Measurements from ENCODE around the gene CASKIN2. TPM values are rescaled to one million over a fixed set of nuclear protein-coding genes. Genes with fewer than 3 reads are reported as not detected.

Gene CASKIN2
- polyA plus RNA-seq, 3 donors: 6.6 to 42.1 (median 39.6) TPM

GRCh38 chr17:75511610-75512575 is 3.4 kb downstream of the CASKIN2 start:
- H3K27ac ChIP-seq (ENCODE audit: low read depth, low read length): no peak overlapping the region
- WGBS, 3 donors: 29 to 67% (median 48%) methylated on average over 13 of the region's 13 CpGs

GRCh38 chr17:75511270-75511609 is 4.1 kb downstream of the CASKIN2 start:
- WGBS, 3 donors: 77 to 90% (median 80%) methylated on average over 4 of the region's 4 CpGs
- no peak overlapping the region for H3K27ac ChIP-seq (ENCODE audit: low read depth, low read length)

GRCh38 chr17:75509528-75510258 is 5.6 kb downstream of the CASKIN2 start:
- no peak overlapping the region for H3K27ac ChIP-seq (ENCODE audit: low read depth, low read length)
- 72 to 90% (median 76%) methylated on average over 19 of the region's 19 CpGs for WGBS, 3 donors

- no peak overlapping the region for H3K27ac ChIP-seq (ENCODE audit: low read depth, low read length)
- 56 to 69% (median 64%) methylated on average over 5 of the region's 5 CpGs for WGBS, 3 donors
Observed at GRCh38 chr17:75508931-75509361, 6.4 kb downstream of the CASKIN2 start.

- H3K27ac ChIP-seq (ENCODE audit: low read depth, low read length): no peak overlapping the region
- WGBS, 3 donors: 74 to 80% (median 77%) methylated on average over 22 to 27 of the region's 27 CpGs
Observed at GRCh38 chr17:75507733-75508719, 7.3 kb downstream of the CASKIN2 start.

GRCh38 chr17:75506888-75507287 is 8.4 kb downstream of the CASKIN2 start:
- 92 to 94% (median 94%) methylated on average over 20 of the region's 20 CpGs for WGBS, 3 donors

GRCh38 chr17:75506134-75506533 is 9.2 kb downstream of the CASKIN2 start:
- H3K27ac ChIP-seq (ENCODE audit: low read depth, low read length): no peak overlapping the region
- WGBS, 3 donors: 84 to 96% (median 85%) methylated on average over 21 of the region's 21 CpGs

More at GRCh38 chr17:75506888-75507287, 8.4 kb downstream of the CASKIN2 start:
- H3K27ac ChIP-seq (ENCODE audit: low read depth, low read length): no peak overlapping the region

GRCh38 chr17:75505640-75506039 is 9.7 kb downstream of the CASKIN2 start:
- H3K27ac ChIP-seq (ENCODE audit: low read depth, low read length): no peak overlapping the region
- WGBS, 3 donors: 85 to 90% (median 88%) methylated on average over 14 to 15 of the region's 15 CpGs

- WGBS, 3 donors: 77 to 92% (median 87%) methylated on average over 4 of the region's 4 CpGs
- no peak overlapping the region for H3K27ac ChIP-seq (ENCODE audit: low read depth, low read length)
Observed at GRCh38 chr17:75505152-75505409, 10.3 kb downstream of the CASKIN2 start.

- H3K27ac ChIP-seq (ENCODE audit: low read depth, low read length): no peak overlapping the region
- 71 to 78% (median 76%) methylated on average over 30 to 32 of the region's 32 CpGs for WGBS, 3 donors
Observed at GRCh38 chr17:75504347-75505151, 10.8 kb downstream of the CASKIN2 start.

GRCh38 chr17:75503976-75504346 is 11.4 kb downstream of the CASKIN2 start:
- WGBS, 3 donors: 70 to 90% (median 78%) methylated on average over 9 to 13 of the region's 13 CpGs
- no peak overlapping the region for H3K27ac ChIP-seq (ENCODE audit: low read depth, low read length)

- WGBS, 3 donors: 87 to 88% (median 88%) methylated on average over 20 to 23 of the region's 23 CpGs
- no peak overlapping the region for H3K27ac ChIP-seq (ENCODE audit: low read depth, low read length)
Observed at GRCh38 chr17:75503337-75503950, 11.9 kb downstream of the CASKIN2 start.

- WGBS, 3 donors: 91 to 94% (median 91%) methylated on average over 14 to 25 of the region's 25 CpGs
- no peak overlapping the region for H3K27ac ChIP-seq (ENCODE audit: low read depth, low read length)
Observed at GRCh38 chr17:75502721-75503329, 12.5 kb downstream of the CASKIN2 start.

GRCh38 chr17:75502072-75502720 is 13.1 kb downstream of the CASKIN2 start:
- 89 to 93% (median 89%) methylated on average over 28 to 40 of the region's 40 CpGs for WGBS, 3 donors
- no peak overlapping the region for H3K27ac ChIP-seq (ENCODE audit: low read depth, low read length)

GRCh38 chr17:75501378-75502071 is 13.8 kb downstream of the CASKIN2 start:
- no peak overlapping the region for H3K27ac ChIP-seq (ENCODE audit: low read depth, low read length)
- WGBS, 3 donors: 69 to 82% (median 74%) methylated on average over 21 of the region's 21 CpGs
